Activated CD4-positive, CD25-positive, alpha-beta regulatory T cell treated with anti-CD3 and anti-CD28 coated beads, Interleukin-2, amount 50 U/mL, for 72 hours (primary cell): Measurements from ENCODE around the gene CHMP4B.

Source experiments
- DNase-seq: peaks from one replicate; pipeline ENCODE4 v3.0.0; 2021

The CHMP4B gene

GRCh38 chr20:33866398-33867100 is 55.4 kb downstream of the CHMP4B start:
- DNase-seq, result no peak

- DNase-seq, result no peak
Observed at GRCh38 chr20:33868042-33868441, 56.9 kb downstream of the CHMP4B start.

GRCh38 chr20:33868595-33868994 is 57.4 kb downstream of the CHMP4B start:
- DNase-seq, result no peak

DNA sequence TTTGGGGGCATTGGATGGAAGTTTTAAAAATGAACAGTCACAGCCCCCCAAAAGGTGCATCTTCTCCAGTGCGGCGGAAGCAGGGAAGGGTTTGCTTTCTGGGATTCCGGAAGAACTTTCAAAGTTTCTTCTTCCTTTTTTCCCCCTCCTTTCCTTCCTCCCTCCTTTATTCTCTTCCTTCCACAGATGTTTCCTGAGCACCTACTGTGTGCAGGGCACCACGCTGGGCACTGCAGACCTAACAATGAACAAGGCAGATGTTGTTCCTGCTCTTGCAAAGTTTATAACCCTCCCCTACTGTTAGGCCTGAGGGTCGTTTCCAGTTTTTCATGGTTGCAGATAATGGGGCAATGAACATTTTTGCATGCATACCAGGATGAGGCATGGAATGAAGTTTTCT is 58.1 kb downstream of the CHMP4B start:
- no peak for DNase-seq

- DNase-seq, result no peak
Observed at GRCh38 chr20:33871362-33871761, 60.2 kb downstream of the CHMP4B start.

GRCh38 chr20:33874129-33874528 is 63.0 kb downstream of the CHMP4B start:
- DNase-seq, result no peak

GRCh38 chr20:33875055-33875454 is 63.9 kb downstream of the CHMP4B start:
- no peak for DNase-seq

DNA sequence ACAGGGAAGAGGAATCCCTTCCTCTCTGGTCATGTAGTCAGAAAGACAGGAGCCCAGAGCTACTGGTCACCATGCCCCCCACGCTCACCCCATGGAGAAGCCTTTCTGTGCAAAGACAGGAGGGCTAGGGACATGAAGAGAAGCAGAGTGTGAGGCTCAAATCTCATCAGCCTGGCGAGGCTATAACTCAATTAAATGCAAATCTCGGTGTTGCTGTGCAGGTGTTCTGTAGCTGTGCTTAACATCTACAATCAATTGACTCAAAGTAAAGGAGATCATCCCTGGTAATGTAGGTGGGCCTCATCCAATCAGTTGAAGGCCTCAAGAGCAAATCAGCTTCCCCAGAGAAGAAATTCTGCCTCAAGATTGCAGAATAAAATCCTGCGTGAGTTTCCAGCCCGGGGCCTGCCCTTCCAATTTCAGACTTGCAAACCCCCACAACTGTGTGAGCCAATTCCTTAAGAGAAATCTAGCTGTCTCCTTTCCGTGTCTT is 64.4 kb downstream of the CHMP4B start:
- DNase-seq, result no peak

DNA sequence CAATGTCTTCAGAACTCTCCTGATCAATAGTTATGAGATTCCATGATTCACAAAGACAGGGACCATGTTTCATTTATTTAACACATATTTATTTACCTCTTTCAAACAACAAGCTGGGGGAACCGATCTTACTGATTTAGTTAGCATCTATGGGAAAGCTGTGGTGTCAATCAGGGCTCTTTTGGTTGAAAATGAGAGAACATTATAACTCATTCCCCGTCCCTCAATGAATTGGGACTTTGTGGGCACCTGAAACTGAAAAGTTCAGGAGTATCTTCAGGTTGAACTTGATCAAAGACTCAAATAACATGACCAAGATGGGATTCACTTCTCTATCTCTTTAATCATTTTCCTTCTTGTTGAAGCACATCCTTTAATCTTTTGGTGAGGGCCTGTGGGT is 67.4 kb downstream of the CHMP4B start:
- DNase-seq, result no peak

- no peak for DNase-seq
Observed at GRCh38 chr20:33880396-33880795, 69.2 kb downstream of the CHMP4B start.

DNA sequence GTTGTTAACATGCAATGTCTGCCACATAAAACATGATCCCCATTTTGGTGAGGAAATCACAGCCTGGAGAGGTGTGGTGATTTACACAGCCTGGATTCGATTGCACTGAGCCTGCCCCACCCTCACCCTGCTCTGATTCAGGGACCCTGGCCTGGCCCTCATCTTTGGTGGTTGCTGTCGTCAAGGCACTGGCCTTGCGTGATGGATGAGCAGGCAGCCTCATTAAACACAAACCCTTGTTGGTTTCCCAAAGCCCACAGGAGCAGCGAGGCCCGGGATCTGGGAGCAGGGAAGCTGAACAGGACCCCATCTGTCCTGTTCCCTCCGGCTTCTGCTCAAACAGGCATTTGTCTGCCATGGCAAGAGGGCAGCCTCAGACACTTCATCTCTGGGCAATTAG is 70.8 kb downstream of the CHMP4B start:
- no peak for DNase-seq

- DNase-seq, result no peak
Observed at GRCh38 chr20:33882481-33882880, 71.3 kb downstream of the CHMP4B start.

DNA sequence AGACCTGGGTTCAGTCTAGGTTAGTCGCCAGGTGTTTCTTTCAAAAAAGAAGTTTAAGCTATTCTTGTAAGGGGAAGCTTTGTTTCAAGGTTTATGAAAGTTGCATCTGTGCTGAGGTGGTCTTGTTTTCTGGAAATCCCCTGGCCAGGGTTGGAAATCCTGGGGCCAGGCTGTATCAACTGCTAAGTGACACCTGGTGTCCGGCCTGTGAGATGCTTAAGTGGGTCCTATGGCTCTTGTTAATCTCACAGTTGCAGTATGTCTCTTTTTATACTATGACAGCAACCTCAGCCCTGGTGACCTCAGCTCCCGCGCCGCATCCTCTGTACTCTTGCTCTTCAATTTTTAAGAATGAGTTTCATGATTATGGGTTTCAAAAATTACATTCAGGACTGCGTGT is 72.0 kb downstream of the CHMP4B start:
- no peak for DNase-seq

GRCh38 chr20:33884633-33885032 is 73.5 kb downstream of the CHMP4B start:
- DNase-seq, result no peak

DNA sequence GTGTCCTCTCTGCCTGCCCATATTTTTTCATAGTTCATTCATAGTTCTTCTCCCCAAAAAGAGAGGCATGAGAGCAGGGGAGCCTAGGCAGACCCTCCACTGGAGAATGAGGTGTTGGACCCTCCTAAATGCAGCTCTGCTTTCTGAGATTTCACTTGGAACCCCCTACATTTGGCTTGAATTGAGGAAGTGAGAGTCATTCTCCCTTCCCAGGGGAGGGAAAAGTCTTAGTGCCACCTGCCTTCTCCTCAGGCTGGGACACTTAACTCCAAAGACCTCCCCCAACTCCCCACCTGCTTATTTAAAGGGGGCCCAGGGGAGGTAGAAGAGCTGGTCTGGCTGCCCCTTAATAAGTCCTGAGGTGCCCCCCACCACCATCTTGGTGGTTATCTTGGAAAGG is 78.2 kb downstream of the CHMP4B start:
- DNase-seq, result no peak

DNA sequence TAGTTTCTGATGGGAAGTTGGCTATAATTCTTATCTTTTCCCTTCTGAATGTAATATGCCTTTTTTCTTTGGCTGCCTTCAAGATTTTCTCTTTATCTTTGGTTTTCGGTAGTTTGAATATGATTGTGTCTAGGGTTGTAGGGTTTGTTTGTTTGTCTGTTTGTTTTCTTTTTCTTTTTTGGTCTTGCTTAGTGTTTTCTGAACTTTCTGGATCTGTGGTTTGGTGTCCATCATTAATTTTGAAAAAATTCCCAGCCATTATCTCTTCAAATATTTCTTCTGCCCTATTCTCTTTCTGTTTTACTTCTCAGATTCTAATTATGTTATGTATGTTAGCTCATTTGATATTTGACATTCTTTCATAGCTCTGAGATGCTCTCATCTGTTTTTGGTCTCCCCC is 79.4 kb downstream of the CHMP4B start:
- DNase-seq, result no peak

GRCh38 chr20:33893314-33893713 is 82.2 kb downstream of the CHMP4B start:
- DNase-seq, result no peak

- no peak for DNase-seq
Observed at GRCh38 chr20:33894798-33895197, 83.7 kb downstream of the CHMP4B start.

- DNase-seq, result no peak
Observed at GRCh38 chr20:33896509-33896908, 85.4 kb downstream of the CHMP4B start.

GRCh38 chr20:33897313-33897912 is 86.3 kb downstream of the CHMP4B start:
- no peak for DNase-seq

- no peak for DNase-seq
Observed at GRCh38 chr20:33899106-33899505, 88.0 kb downstream of the CHMP4B start.

DNA sequence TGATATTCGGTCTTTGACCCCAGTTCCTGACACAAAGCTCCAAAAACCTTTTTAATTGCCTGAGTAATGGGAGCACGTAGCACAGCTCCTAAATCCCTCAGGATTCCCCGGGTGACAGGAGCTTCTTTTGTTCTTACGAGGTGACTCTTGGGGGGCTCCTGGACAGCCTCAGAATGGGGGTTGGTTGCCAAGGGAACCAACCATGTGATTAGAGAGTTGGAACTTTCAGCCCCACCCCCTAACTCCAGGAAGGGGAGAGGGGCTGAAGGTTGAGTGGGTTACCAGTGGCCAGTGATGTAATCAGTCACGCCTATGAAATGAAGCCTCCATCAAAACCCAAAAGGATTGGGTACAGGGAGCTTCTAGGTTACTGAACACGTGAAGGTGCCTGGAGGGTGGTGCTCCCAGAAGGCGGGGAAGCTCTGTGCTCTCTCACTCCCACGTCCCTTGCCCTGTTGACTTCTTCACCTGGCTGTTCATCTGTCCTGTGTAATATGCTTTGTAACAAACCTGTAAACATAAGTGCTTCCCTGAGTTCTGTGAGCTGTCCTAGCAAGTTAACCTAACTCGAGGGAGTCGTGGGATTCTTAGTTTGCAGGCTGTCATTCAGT is 89.5 kb downstream of the CHMP4B start:
- DNase-seq, result no peak

DNA sequence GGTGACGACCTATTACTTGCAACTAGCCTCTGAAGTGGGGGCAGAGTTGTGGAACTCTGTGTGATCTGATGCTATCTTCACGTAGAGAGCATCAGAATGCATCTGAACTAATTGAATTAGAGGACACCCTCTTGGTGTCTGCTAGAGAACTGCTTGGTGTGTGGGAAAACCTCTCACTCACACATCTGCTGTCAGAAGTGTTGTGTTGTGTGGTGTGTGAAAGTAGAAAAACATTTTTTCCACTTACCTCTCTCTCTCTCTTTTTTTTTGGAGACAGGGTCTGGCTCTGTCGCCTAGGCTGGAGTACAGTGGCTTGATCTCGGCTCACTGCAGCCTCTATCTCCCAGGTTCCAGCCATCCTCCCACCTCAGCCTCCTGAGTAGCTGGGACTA is 90.0 kb downstream of the CHMP4B start:
- DNase-seq, result no peak

DNA sequence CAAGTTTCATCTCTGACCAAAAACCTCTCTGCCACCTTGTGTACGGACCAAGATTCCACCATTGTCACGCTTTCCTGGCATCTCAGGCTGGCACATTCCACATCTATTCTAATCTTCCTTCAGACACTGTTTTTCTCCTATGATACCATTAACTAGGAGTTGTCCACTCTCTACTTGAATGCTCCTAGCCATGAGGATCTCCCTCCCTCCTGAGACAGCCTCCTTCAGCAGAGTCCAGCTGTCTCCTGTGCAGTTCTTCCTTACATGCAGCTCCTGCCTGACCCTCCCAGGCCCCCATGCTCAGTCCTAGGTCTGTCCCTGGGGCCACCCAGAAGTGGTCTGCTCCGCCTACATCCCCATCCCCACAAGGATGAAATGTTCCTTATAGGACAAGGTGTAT is 90.9 kb downstream of the CHMP4B start:
- no peak for DNase-seq
